Calu3 (cell line): ENCODE data around the gene GNAI3. TPM values are rescaled to one million over a fixed set of nuclear protein-coding genes. Genes with fewer than 3 reads are reported as not detected.
A peak's percentile ranks its signal among the peaks of the same experiment; 100 is the strongest.

ENCODE experiments used
- BruUV-seq: library from RNA; stranded (reverse); fragments of 400-500 nt; replicated peaks from 2 replicates; lab custom pipeline; 2021; lab: Mats Ljungman, UMichigan
- CTCF ChIA-PET: fragments of 300-600 bp; sonication (Branson Sonifier 250); formaldehyde crosslinking; loops from one replicate; lab custom pipeline; 2022; ENCODE audit warnings: antibody characterized with exemption; lab: Charles Lee
- DNase-seq: peaks from one replicate; pipeline ENCODE4 v3.0.0; 2022
- H3K27ac Mint-ChIP-seq: one replicate; pipeline ENCODE4 v1.8.0; 2022; ENCODE audit warnings: mixed read lengths; ENCODE audit not compliant: unreplicated experiment
- H3K27me3 Mint-ChIP-seq: one replicate; pipeline ENCODE4 v1.8.0; 2022; ENCODE audit warnings: mixed read lengths; ENCODE audit not compliant: unreplicated experiment
- H3K36me3 Mint-ChIP-seq: one replicate; pipeline ENCODE4 v1.8.0; 2022; ENCODE audit warnings: mild to moderate bottlenecking, moderate library complexity, mixed read lengths; ENCODE audit not compliant: insufficient read depth, unreplicated experiment
- H3K4me1 Mint-ChIP-seq: one replicate; pipeline ENCODE4 v1.8.0; 2022; ENCODE audit warnings: mild to moderate bottlenecking, low read depth, mixed read lengths; ENCODE audit not compliant: unreplicated experiment
- H3K4me3 Mint-ChIP-seq: one replicate; pipeline ENCODE4 v1.8.0; 2022; ENCODE audit warnings: mild to moderate bottlenecking, low read depth, moderate library complexity, mixed read lengths; ENCODE audit not compliant: unreplicated experiment
- H3K9me3 Mint-ChIP-seq: one replicate; pipeline ENCODE4 v1.8.0; 2022; ENCODE audit warnings: low read depth, mixed read lengths; ENCODE audit not compliant: unreplicated experiment
- intact Hi-C: fragments of 100-400 bp; cut with micrococcal nuclease; formaldehyde crosslinking; loops from one replicate; pipeline ENCODE4 v1.10.0; 2022; ENCODE audit not compliant: unreplicated experiment
- total RNA-seq: library from RNA; stranded (reverse); gene quantifications from 2 replicates; pipeline ENCODE4 v1.2.3, GENCODE V29; 2022
- TF ChIP-seq, protein P1 (sequence below): fragments of 200-600 bp; IDR thresholded peaks from one replicate; pipeline ENCODE4 v1.8.0; 2022; ENCODE audit warnings: antibody characterized with exemption; ENCODE audit not compliant: unreplicated experiment

Gene GNAI3
- total RNA-seq, 1 experiment from 2014 or later: 6.5 TPM

DNA sequence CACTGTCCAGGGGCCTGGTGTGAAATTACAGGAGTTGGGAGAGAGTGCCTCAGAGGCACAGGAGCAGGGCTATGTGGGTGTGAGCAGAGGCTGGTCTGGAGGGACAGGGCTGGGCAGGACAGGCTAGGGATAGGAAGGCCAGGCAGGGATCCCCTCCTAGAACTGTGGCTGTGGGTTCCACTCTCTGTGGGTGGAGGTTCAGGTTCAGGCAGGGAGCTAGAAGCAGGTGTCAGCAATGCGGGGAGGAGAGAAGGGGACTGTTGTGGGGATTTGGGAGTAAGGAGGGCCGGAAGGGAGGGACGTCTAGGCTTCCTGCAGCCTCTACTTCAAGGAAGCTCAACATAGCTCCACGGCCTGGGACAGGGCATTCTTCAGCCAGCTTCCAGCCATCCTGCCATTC is 17.0 kb upstream of the GNAI3 start:
- intact Hi-C loops: no loop called here
- no TSS peak for BruUV-seq
- peaks cover 6% of the 10 kb centered on the region for H3K4me1 Mint-ChIP-seq
- CTCF ChIA-PET: interaction anchor here (1.0 to 2.5 kb wide), 4 partner anchors 14 to 41 kb away, joined by 3 to 23 read pairs (median 14); partner anchors contain the start of gene CYB561D1
- H3K4me3 Mint-ChIP-seq: no peak overlapping the region
- H3K9me3 Mint-ChIP-seq: no peaks in the 10 kb centered on the region
- H3K36me3 Mint-ChIP-seq: peaks cover 5% of the 10 kb centered on the region
- H3K27me3 Mint-ChIP-seq: peaks cover 54% of the 10 kb centered on the region
- DNase-seq: no peak
- no peak overlapping the region for H3K27ac Mint-ChIP-seq
- TF ChIP-seq, protein P1, sequence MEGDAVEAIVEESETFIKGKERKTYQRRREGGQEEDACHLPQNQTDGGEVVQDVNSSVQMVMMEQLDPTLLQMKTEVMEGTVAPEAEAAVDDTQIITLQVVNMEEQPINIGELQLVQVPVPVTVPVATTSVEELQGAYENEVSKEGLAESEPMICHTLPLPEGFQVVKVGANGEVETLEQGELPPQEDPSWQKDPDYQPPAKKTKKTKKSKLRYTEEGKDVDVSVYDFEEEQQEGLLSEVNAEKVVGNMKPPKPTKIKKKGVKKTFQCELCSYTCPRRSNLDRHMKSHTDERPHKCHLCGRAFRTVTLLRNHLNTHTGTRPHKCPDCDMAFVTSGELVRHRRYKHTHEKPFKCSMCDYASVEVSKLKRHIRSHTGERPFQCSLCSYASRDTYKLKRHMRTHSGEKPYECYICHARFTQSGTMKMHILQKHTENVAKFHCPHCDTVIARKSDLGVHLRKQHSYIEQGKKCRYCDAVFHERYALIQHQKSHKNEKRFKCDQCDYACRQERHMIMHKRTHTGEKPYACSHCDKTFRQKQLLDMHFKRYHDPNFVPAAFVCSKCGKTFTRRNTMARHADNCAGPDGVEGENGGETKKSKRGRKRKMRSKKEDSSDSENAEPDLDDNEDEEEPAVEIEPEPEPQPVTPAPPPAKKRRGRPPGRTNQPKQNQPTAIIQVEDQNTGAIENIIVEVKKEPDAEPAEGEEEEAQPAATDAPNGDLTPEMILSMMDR: no peak

DNA sequence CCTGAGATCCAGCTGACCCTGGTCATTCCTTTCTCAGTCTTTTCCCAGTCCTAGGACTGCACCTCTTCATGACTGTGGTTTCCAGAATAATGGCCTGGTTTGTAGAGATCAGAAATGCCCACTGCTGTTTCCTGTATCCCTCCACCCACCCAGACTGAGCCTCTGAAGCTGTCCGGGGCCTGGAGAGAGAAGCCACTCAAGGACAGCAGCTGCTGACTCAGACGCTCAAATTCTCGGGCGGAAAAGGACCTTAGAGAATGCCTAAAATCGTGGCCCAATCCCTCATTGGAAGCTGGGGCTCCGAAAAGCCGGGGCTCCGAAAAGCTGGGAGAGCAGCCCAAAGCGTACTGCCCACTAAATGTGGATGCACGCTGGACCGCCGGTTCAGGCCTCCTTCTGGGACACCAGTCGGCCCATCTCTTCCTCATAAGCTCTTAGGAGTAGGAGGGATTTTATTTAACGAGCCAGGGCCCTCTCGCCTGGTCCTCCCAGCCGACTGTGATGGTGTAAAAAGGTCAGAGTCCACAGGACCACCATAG is 16.5 kb upstream of the GNAI3 start:
- intact Hi-C loops: loop anchor here (1.0 to 2.0 kb wide), 3 partner anchors 38 to 255 kb away; partner anchors contain the start of genes CYB561D1 and PSMA5
- Mint-ChIP-seq H3K4me3 (no peak overlapping the region), H3K27me3 (peaks cover 49% of the 10 kb centered on the region), H3K4me1 (peaks cover 6% of the 10 kb centered on the region), H3K9me3 (no peaks in the 10 kb centered on the region), H3K27ac (no peak overlapping the region), H3K36me3 (peaks cover 5% of the 10 kb centered on the region)
- no peak for DNase-seq
- no TSS peak for BruUV-seq
- CTCF ChIA-PET: interaction anchor here (1.0 to 2.5 kb wide), 8 partner anchors 15 to 292 kb away, joined by 3 to 23 read pairs (median 6); partner anchors contain the start of gene CYB561D1
- TF ChIP-seq, protein P1: no peak

DNA sequence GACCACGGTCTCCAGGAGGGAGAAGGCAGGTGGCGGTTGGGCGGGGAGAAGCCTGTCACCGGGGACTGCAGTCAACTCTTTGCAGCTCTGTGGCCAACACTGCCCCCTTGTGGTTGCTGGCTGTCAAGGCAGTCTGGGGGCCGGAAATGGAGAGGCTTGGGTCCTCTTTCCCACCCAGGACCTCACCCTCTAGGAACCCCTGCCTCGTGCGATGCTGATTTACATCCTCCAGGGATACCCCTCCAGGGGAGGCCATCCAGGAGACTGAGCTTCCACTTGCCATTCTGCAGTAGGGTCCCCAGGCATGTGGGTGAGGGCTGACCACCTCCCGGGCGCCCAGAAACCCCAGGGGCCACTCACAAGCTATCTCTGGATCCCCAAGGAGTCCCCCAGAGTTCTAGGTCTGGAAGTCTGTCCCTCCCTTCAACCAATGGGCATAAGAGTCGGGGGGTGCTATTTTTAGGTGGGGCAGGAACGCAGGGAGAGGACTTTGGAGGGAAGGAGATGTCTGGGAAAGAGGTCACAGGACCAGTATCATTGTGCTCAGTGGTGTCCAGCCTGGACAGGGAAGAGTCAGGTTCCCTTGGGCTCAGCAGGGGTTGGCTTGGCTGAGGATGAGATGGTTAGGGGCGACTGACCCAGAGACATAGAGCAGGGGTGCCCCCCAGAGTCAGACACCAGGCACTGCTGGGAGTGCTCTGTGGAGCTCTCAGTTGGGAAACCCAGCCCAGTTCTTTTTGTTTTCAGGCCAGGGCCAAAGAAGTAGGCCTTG is 15.9 kb upstream of the GNAI3 start:
- Mint-ChIP-seq H3K4me3 (no peak overlapping the region), H3K36me3 (peaks cover 5% of the 10 kb centered on the region), H3K27ac (no peak overlapping the region), H3K27me3 (peaks cover 42% of the 10 kb centered on the region), H3K9me3 (no peaks in the 10 kb centered on the region), H3K4me1 (peaks cover 6% of the 10 kb centered on the region)
- DNase-seq: peak; percentile 82
- CTCF ChIA-PET: interaction anchor here (0.9 to 2.5 kb wide), 12 partner anchors 15 to 452 kb away, joined by 3 to 23 read pairs (median 4); partner anchors contain the start of genes AHCYL1, CYB561D1 and GNAI3
- BruUV-seq: no TSS peak
- intact Hi-C loops: loop anchor here (1.0 to 2.0 kb wide), 3 partner anchors 38 to 256 kb away; partner anchors contain the start of genes CYB561D1 and PSMA5
- TF ChIP-seq, protein P1: peak; percentile 85

DNA sequence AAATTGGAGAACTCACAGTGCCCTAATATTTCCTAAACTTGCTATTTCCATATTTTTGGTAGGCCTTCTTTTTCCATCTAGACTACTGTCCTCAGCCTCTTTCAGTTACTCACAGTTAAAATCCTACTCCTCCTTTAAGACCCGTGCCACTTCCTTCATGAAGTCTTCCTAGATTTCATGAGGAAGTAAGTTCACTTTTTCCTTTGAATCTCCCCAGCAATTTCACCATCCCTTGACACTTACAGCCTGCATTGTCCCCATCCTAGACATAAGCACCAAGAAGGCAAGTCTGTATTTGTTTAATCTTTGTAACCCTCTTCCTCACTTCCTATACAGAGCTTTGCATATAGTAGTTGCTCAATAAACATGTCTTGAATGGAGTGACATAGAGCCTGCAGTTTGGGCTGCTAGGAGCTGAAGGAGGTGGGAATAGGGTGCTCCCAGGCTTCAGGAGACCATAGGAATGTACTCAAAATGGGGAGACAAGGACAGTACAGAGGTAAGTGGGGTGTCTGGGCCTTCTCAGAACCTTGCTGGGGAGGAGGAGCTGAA is 14.0 kb upstream of the GNAI3 start:
- no peak overlapping the region for H3K27ac Mint-ChIP-seq
- BruUV-seq: no TSS peak
- peaks cover 5% of the 10 kb centered on the region for H3K36me3 Mint-ChIP-seq
- H3K4me3 Mint-ChIP-seq: no peak overlapping the region
- intact Hi-C loops: no loop called here
- peaks cover 34% of the 10 kb centered on the region for H3K27me3 Mint-ChIP-seq
- TF ChIP-seq, protein P1: no peak
- H3K9me3 Mint-ChIP-seq: no peaks in the 10 kb centered on the region
- DNase-seq: no peak
- CTCF ChIA-PET: interaction anchor here (0.7 kb wide), 2 partner anchors 86 to 203 kb away, joined by 4 to 6 read pairs; no protein-coding TSS in a partner anchor
- H3K4me1 Mint-ChIP-seq: peaks cover 6% of the 10 kb centered on the region
